ENCODE measurements around the gene HBE1.
"Not testable (repeated sequence)": the region's sequence is repeated elsewhere in the genome, so short reads cannot be mapped to it uniquely, and the experiment has no call there.

Gene HBE1

GRCh38 chr11:5300251-5300650 is 30.5 kb upstream of the HBE1 start (continued):
- TF ChIP-seq, protein P1, sequence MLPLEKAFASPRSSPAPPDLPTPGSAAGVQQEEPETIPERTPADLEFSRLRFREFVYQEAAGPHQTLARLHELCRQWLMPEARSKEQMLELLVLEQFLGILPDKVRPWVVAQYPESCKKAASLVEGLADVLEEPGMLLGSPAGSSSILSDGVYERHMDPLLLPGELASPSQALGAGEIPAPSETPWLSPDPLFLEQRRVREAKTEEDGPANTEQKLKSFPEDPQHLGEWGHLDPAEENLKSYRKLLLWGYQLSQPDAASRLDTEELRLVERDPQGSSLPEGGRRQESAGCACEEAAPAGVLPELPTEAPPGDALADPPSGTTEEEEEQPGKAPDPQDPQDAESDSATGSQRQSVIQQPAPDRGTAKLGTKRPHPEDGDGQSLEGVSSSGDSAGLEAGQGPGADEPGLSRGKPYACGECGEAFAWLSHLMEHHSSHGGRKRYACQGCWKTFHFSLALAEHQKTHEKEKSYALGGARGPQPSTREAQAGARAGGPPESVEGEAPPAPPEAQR (tag by site-specific recombination; IDR thresholded peaks at IDR 0.05): no peak
- TF ChIP-seq ZNF423 (tag by site-specific recombination; IDR thresholded peaks at IDR 0.05) (no peak), ZNF37A (tag by site-specific recombination; IDR thresholded peaks at IDR 0.05) (no peak)

GRCh38 chr11:5298451-5298850 is 28.7 kb upstream of the HBE1 start:
- H3K36me3 ChIP-seq (ENCODE audit: control insufficient read depth in 2 of 2, insufficient read depth in 1 of 2, low read length in 2 of 2): no peaks in the 10 kb centered on the region
- no peak for TF ChIP-seq ZNF785 (tag by site-specific recombination; IDR thresholded peaks at IDR 0.05)
- no peak for TF ChIP-seq ZNF155 (tag by site-specific recombination; IDR thresholded peaks at IDR 0.05)
- TF ChIP-seq ZBTB26 (tag by site-specific recombination; optimal IDR thresholded peaks at IDR 0.05): no peak
- TF ChIP-seq, protein P2, sequence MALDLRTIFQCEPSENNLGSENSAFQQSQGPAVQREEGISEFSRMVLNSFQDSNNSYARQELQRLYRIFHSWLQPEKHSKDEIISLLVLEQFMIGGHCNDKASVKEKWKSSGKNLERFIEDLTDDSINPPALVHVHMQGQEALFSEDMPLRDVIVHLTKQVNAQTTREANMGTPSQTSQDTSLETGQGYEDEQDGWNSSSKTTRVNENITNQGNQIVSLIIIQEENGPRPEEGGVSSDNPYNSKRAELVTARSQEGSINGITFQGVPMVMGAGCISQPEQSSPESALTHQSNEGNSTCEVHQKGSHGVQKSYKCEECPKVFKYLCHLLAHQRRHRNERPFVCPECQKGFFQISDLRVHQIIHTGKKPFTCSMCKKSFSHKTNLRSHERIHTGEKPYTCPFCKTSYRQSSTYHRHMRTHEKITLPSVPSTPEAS (tag by site-specific recombination; IDR thresholded peaks at IDR 0.05): no peak
- no peak for TF ChIP-seq ZNF335 (tag by site-specific recombination; conservative IDR thresholded peaks at IDR 0.05)
- TF ChIP-seq ZNF639 (tag by site-specific recombination; IDR thresholded peaks at IDR 0.05): no peak
- no peak for TF ChIP-seq ZNF157 (tag by site-specific recombination; IDR thresholded peaks at IDR 0.05)
- no peak for TF ChIP-seq ZNF560 (tag by site-specific recombination; IDR thresholded peaks at IDR 0.05; ENCODE audit: borderline replicate concordance)
- TF ChIP-seq ZFHX2 (tag by site-specific recombination; conservative IDR thresholded peaks at IDR 0.05): no peak
- ChIA-PET CTCF (interaction anchor here (1.4 kb wide), 1 partner anchor 175 kb away, joined by 4 read pairs; no protein-coding TSS in a partner anchor), POLR2A (no interaction called here)
- no peaks in the 10 kb centered on the region for H3K4me1 ChIP-seq (ENCODE audit: control insufficient read depth, insufficient read depth, low read length)
- H3K4me3 ChIP-seq (ENCODE audit: low read depth, low read length): no peak overlapping the region
- H3K27ac ChIP-seq (ENCODE audit: extremely low read depth, low read depth, low read length): no peak overlapping the region
- H3K9me3 ChIP-seq (ENCODE audit: control insufficient read depth, insufficient read depth, low read depth, low read length): no peaks in the 10 kb centered on the region

DNA sequence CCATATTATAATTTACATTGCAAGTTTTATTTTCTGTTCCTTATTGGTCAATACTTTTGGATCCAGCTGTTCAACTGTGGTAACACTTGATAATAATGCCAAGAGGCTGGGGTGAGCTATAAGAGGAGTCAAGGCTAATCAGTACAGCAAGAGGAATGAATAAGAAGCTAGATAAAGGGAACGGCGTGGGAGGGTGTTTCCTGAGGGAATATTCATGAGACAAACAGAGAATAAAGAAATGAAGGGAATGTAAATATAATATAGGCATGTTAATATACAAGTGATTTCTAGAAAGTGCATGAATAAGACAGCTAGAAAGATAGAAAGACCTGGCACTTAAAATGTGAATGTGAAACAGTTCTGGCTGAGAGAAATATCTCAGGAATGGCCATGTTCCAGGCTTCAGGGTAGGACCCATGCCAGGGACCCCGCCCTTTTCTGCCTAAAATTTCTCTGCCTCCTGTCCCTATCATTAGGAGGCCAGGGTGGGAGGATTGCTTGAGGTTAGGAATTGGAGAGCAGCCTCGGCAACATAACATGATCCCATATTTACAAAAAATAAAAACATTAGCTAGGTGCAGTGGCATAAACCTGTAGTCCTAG is 28.1 kb upstream of the HBE1 start:
- POLR2A ChIA-PET: no interaction called here
- no peaks in the 10 kb centered on the region for H3K9me3 ChIP-seq (ENCODE audit: control insufficient read depth, insufficient read depth, low read depth, low read length)
- CTCF ChIA-PET: interaction anchor here (1.4 kb wide), 1 partner anchor 174 kb away, joined by 4 read pairs; no protein-coding TSS in a partner anchor
- no peak overlapping the region for H3K4me3 ChIP-seq (ENCODE audit: low read depth, low read length)
- no peaks in the 10 kb centered on the region for H3K4me1 ChIP-seq (ENCODE audit: control insufficient read depth, insufficient read depth, low read length)
- no peak overlapping the region for H3K27ac ChIP-seq (ENCODE audit: extremely low read depth, low read depth, low read length)
- no peak for TF ChIP-seq ZNF24 (tag by site-specific recombination; IDR thresholded peaks at IDR 0.05)
- no peak for TF ChIP-seq ZBTB7A (tag by site-specific recombination; IDR thresholded peaks at IDR 0.05; ENCODE audit: low read depth)
- no peak for TF ChIP-seq ZNF292 (tag by site-specific recombination; IDR thresholded peaks at IDR 0.05; ENCODE audit: borderline replicate concordance, low read depth)
- TF ChIP-seq ZNF837 (tag by site-specific recombination; IDR thresholded peaks at IDR 0.05): no peak
- TF ChIP-seq ZNF843 (tag by site-specific recombination; IDR thresholded peaks at IDR 0.05): no peak
- no peak for TF ChIP-seq ZNF112 (tag by site-specific recombination; IDR thresholded peaks at IDR 0.05)
- no peaks in the 10 kb centered on the region for H3K36me3 ChIP-seq (ENCODE audit: control insufficient read depth in 2 of 2, insufficient read depth in 1 of 2, low read length in 2 of 2)

DNA sequence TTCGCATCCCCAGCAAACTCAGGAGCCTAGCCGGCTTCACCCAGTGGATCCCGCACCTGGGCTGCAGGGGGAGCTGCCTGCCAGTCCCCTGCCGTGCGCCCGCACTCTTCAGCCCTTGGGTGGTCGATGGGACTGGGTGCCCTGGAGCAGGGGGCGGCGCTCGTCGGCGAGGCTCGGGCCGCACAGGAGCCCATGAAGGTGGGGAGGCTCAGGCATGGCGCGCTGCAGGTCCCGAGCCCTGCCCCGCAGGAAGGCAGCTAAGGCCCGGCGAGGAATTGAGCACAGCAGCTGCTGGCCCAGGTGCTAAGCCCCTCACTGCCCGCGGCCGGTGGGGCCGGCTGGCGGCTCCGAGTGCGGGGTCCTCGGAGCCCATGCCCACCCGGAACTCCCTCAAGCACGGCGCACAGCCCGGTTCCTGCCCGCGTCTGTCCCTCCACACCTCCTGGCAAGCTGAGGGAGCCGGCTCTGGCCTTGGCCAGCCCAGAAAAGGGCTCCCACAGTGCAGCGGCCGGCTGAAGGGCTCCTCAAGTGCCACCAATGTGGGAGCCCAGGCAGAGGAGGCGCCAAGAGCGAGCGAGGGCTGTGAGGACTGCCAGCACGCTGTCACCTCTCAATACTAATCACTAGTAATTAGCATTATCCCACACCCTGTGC is 24.7 kb upstream of the HBE1 start:
- H3K4me3 ChIP-seq (ENCODE audit: low read depth, low read length); H3K27ac ChIP-seq (ENCODE audit: extremely low read depth, low read depth, low read length); POLR2A ChIA-PET; H3K9me3 ChIP-seq (ENCODE audit: control insufficient read depth, insufficient read depth, low read depth, low read length); H3K36me3 ChIP-seq (ENCODE audit: control insufficient read depth in 2 of 2, insufficient read depth in 1 of 2, low read length in 2 of 2); H3K4me1 ChIP-seq (ENCODE audit: control insufficient read depth, insufficient read depth, low read length): not testable (repeated sequence)
- CTCF ChIA-PET: interaction anchor here (0.6 kb wide), 1 partner anchor 1051 kb away, joined by 3 read pairs; no protein-coding TSS in a partner anchor

All from HEK293 (cell line).